Endothelial cell of umbilical vein (primary cell): ENCODE results near the gene MRPL17. TPM values are rescaled to one million over a fixed set of nuclear protein-coding genes. Genes with fewer than 3 reads are reported as not detected.

Experiments
- BruUV-seq: library from RNA; stranded (reverse); fragments of 400-500 nt; replicated peaks from 2 replicates; lab custom pipeline; 2021; lab: Mats Ljungman, UMichigan
- CTCF ChIA-PET: fragments of 300-600, 350-600 bp; sonication (Branson Sonifier 250); formaldehyde crosslinking; loops from one replicate; lab custom pipeline; 2021; ENCODE audit warnings: antibody characterized with exemption, inconsistent platforms; lab: Charles Lee
- POLR2A ChIA-PET: fragments of 300-600, 350-600 bp; sonication (Branson Sonifier 250); formaldehyde crosslinking; loops from one replicate; lab custom pipeline; 2021; ENCODE audit warnings: antibody characterized with exemption, inconsistent platforms; lab: Charles Lee
- DNase-seq: peaks from one replicate; pipeline ENCODE4 v3.0.0-alpha.2; 2011; ENCODE audit warnings: low read depth, low spot score
- FAIRE-seq: peaks from 2 replicates; lab custom pipeline; 2011; peaks lifted over from hg19 to GRCh38; lab: Jason Lieb, UNC
- H2AFZ ChIP-seq: 2 replicates; pipeline ENCODE4 v1.6.0; 2012; ENCODE audit warnings: low read depth, low read length, control low read depth, inconsistent platforms
- H3K27ac ChIP-seq: 2 replicates; pipeline ENCODE4 v1.5.1; 2011; ENCODE audit warnings: low read depth, mild to moderate bottlenecking, control low read depth, low read length, moderate library complexity; ENCODE audit not compliant: insufficient read depth
- H3K27me3 ChIP-seq, 2 experiments: 2 replicates each; pipeline versions ENCODE4 v1.6.0 to v1.6.1; 2011; ENCODE audit warnings: low read length in 2 of 2, mixed read lengths in 1 of 2; ENCODE audit not compliant: control insufficient read depth in 2 of 2, insufficient read depth in 2 of 2
- H3K36me3 ChIP-seq, 2 experiments: 2 replicates in 1 of 2; 3 replicates in 1 of 2; pipeline ENCODE4 v1.5.1; 2011; ENCODE audit warnings: low read length in 2 of 2, mild to moderate bottlenecking in 1 of 2, moderate library complexity in 1 of 2; ENCODE audit not compliant: control insufficient read depth in 2 of 2, insufficient read depth in 2 of 2; ENCODE audit errors: extremely low read depth in 1 of 2
- H3K4me1 ChIP-seq: 3 replicates; pipeline ENCODE4 v1.5.1; 2011; ENCODE audit warnings: mild to moderate bottlenecking, low read length; ENCODE audit not compliant: control insufficient read depth, insufficient read depth; ENCODE audit errors: extremely low read depth
- H3K4me2 ChIP-seq: 2 replicates; pipeline ENCODE4 v1.6.1; 2011; ENCODE audit warnings: low read length, control low read depth, mixed read lengths; ENCODE audit not compliant: insufficient read depth
- H3K4me3 ChIP-seq, 3 experiments: fragments of 200-600 bp in 1 of 3; sonication (generic), shearing (Covaris generic) in 1 of 3; replicated peaks in 1 of 3; 2 replicates each; pipeline ENCODE4 v1.5.1; 2011 to 2016; ENCODE audit warnings: control low read depth in 3 of 3, low read length in 3 of 3, mild to moderate bottlenecking in 2 of 3, inconsistent platforms in 1 of 3, low read depth in 1 of 3, moderate library complexity in 1 of 3; ENCODE audit not compliant: insufficient read depth in 1 of 3
- H3K79me2 ChIP-seq: 2 replicates; pipeline ENCODE4 v1.6.0; 2012; ENCODE audit warnings: low read length, inconsistent platforms; ENCODE audit not compliant: control insufficient read depth, insufficient read depth
- H3K9ac ChIP-seq: replicated peaks from 2 replicates; pipeline ENCODE3; 2011; ENCODE audit warnings: low read length, control low read depth; ENCODE audit not compliant: insufficient read depth; ENCODE audit errors: extremely low read depth
- H3K9me1 ChIP-seq: replicated peaks from 3 replicates; pipeline ENCODE4 v1.6.0; 2011; ENCODE audit warnings: mild to moderate bottlenecking, low read length; ENCODE audit not compliant: control insufficient read depth, insufficient read depth; ENCODE audit errors: extremely low read depth
- H3K9me3 ChIP-seq: replicated peaks from 2 replicates; pipeline ENCODE4 v1.5.1; 2012; ENCODE audit warnings: low read length, inconsistent platforms; ENCODE audit not compliant: control insufficient read depth, insufficient read depth
- H4K20me1 ChIP-seq: replicated peaks from 2 replicates; pipeline ENCODE3; 2011; ENCODE audit warnings: mild to moderate bottlenecking, low read length; ENCODE audit not compliant: control insufficient read depth, insufficient read depth; ENCODE audit errors: extremely low read depth
- EZH2 ChIP-seq: IDR thresholded peaks from 2 replicates; pipeline ENCODE4 v1.6.1; 2012; ENCODE audit warnings: borderline replicate concordance, low read depth, mild to moderate bottlenecking, moderate library complexity, low read length, inconsistent platforms; ENCODE audit not compliant: severe bottlenecking
- FOS ChIP-seq: IDR thresholded peaks from 2 replicates; pipeline ENCODE4 v1.6.1; 2011; ENCODE audit warnings: mild to moderate bottlenecking, low read length, moderate library complexity, borderline replicate concordance; ENCODE audit not compliant: insufficient read depth
- GATA2 ChIP-seq: IDR thresholded peaks from 2 replicates; pipeline ENCODE4 v1.7.0; 2011; ENCODE audit warnings: low read depth, mild to moderate bottlenecking, moderate library complexity, mixed read lengths, low read length; ENCODE audit not compliant: insufficient read length, insufficient read depth
- JUN ChIP-seq: IDR thresholded peaks from 2 replicates; pipeline ENCODE4 v1.6.1; 2011; ENCODE audit warnings: borderline replicate concordance, low read depth; ENCODE audit not compliant: insufficient read length, insufficient read depth
- MYC ChIP-seq: IDR thresholded peaks from one replicate; pipeline ENCODE4 v1.6.1; 2011; ENCODE audit warnings: mild to moderate bottlenecking, low read depth, low read length
- POLR2A ChIP-seq: IDR thresholded peaks from 2 replicates; pipeline ENCODE4 v1.6.1; 2012; ENCODE audit warnings: low read depth, mild to moderate bottlenecking, control low read depth, low read length
- POLR2AphosphoS5 ChIP-seq: IDR thresholded peaks from 2 replicates; pipeline ENCODE4 v1.6.1; 2012; ENCODE audit warnings: low read depth, mild to moderate bottlenecking, control low read depth, low read length, moderate library complexity; ENCODE audit not compliant: insufficient read depth
- dilution Hi-C: fragments of 300-500 bp; cut with MboI; formaldehyde crosslinking; loops from one replicate; pipeline ENCODE4 v1.15.0; 2019; ENCODE audit warnings: low sequenced_read_pairs; ENCODE audit not compliant: extremely low pct_ligation_motif_present
- intact Hi-C: fragments of 100-400 bp; cut with micrococcal nuclease; formaldehyde crosslinking; loops from one replicate; pipeline ENCODE4 v1.10.0; 2022
- polyA plus RNA-seq, 4 experiments: library from polyadenylated mRNA; depleted of rRNA in 3 of 4; stranded (reverse) in 3 of 4; unstranded in 1 of 4; fragments of >200 nt; gene quantifications; 2 replicates each; pipeline versions ENCODE4 v1.2.1 to v1.2.3, GENCODE V29; 2011 to 2012; ENCODE audit warnings: missing spikeins in 1 of 4
- total RNA-seq: library from RNA; stranded (reverse); gene quantifications from 2 replicates; pipeline ENCODE4 v1.2.3, GENCODE V29; 2021
- TF ChIP-seq, protein P1 (sequence below), 2 donors: IDR thresholded peaks; 1 replicate in 1 of 2; 2 replicates in 1 of 2; pipeline ENCODE4 v1.5.1; 2011; ENCODE audit warnings: low read length in 2 of 2, mild to moderate bottlenecking in 2 of 2, moderate library complexity in 2 of 2, control low read depth in 1 of 2, inconsistent platforms in 1 of 2, low read depth in 1 of 2; ENCODE audit not compliant: insufficient read depth in 1 of 2; ENCODE audit errors: extremely low read depth in 1 of 2
- TF ChIP-seq, protein P2 (sequence below): IDR thresholded peaks from 2 replicates; pipeline ENCODE4 v1.6.1; 2011; ENCODE audit not compliant: insufficient read depth, insufficient read length

MRPL17 gene
- total and polyA plus RNA-seq, 2 donors (not counting 3 experiments of a cell fraction or from before 2014, with no cell fraction given) = 67.6 to 87.2 TPM

DNA sequence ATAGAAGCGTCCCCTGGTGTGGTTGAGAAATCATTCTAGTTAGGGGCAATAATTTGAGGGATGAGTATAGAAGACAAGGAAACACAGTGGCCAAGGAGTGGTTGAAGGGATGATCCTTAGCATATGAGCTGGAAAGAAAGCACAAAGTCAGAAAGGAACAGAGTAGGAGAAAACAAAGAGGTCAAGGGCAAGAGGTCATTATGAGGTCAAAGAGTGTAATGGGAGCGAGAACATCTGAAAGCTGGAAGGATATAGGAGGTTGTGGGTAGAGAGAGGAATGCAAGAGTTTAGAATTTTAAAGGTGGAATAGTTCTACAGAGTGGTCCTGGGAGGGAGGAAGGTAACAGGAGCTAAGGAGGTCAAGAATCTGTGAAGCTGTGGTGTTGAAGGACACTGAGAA lies 29.5 kb downstream of the MRPL17 start:
- H2AFZ ChIP-seq = no peak overlapping the region
- BruUV-seq = no TSS peak
- H3K4me2 ChIP-seq = no peak overlapping the region
- peaks cover 15% of the 10 kb centered on the region for H3K4me1 ChIP-seq
- H3K79me2 ChIP-seq = peaks cover 2% of the 10 kb centered on the region
- TF ChIP-seq MYC (no peak), EZH2 (no peak), GATA2 (no peak), POLR2A (no peak), POLR2AphosphoS5 (no peak), FOS (no peak), JUN (no peak)
- TF ChIP-seq, protein P1, sequence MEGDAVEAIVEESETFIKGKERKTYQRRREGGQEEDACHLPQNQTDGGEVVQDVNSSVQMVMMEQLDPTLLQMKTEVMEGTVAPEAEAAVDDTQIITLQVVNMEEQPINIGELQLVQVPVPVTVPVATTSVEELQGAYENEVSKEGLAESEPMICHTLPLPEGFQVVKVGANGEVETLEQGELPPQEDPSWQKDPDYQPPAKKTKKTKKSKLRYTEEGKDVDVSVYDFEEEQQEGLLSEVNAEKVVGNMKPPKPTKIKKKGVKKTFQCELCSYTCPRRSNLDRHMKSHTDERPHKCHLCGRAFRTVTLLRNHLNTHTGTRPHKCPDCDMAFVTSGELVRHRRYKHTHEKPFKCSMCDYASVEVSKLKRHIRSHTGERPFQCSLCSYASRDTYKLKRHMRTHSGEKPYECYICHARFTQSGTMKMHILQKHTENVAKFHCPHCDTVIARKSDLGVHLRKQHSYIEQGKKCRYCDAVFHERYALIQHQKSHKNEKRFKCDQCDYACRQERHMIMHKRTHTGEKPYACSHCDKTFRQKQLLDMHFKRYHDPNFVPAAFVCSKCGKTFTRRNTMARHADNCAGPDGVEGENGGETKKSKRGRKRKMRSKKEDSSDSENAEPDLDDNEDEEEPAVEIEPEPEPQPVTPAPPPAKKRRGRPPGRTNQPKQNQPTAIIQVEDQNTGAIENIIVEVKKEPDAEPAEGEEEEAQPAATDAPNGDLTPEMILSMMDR (IDR thresholded peaks at IDR 0.05; ENCODE audit: extremely low read depth in 1 of 2, insufficient read depth in 1 of 2, low read depth in 1 of 2, low read length in 2 of 2) = no peak
- TF ChIP-seq, protein P2, sequence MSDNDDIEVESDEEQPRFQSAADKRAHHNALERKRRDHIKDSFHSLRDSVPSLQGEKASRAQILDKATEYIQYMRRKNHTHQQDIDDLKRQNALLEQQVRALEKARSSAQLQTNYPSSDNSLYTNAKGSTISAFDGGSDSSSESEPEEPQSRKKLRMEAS = no peak
- H3K9me3 ChIP-seq = no peaks in the 10 kb centered on the region
- no peak for DNase-seq
- H3K9ac ChIP-seq = no peak overlapping the region
- no peak overlapping the region for H3K27ac ChIP-seq
- no peaks in the 10 kb centered on the region for H3K9me1 ChIP-seq
- FAIRE-seq = no peak
- dilution Hi-C loops (no loop called here), intact Hi-C loops (no loop called here)
- H3K36me3 ChIP-seq = no peaks in the 10 kb centered on the region
- no peaks in the 10 kb centered on the region for H3K27me3 ChIP-seq
- ChIA-PET POLR2A (no interaction called here), CTCF (interaction anchor here (0.9 to 1.5 kb wide), 3 partner anchors 21 to 123 kb away, joined by 4 read pairs; partner anchors contain the start of gene TPP1)
- H4K20me1 ChIP-seq = no peaks in the 10 kb centered on the region
- no peak overlapping the region for H3K4me3 ChIP-seq
